ENCODE measurements around the gene BLID. TPM values are rescaled to one million over a fixed set of nuclear protein-coding genes. Genes with fewer than 3 reads are reported as not detected.

The BLID gene
- total and polyA plus RNA-seq, 2 experiments from 2014 or later = 2.9 to 4.1 TPM

- Histone ChIP-seq H4K20me1 (ENCODE audit: insufficient read depth) (no peaks in the 10 kb centered on the region), H3K9ac (no peak overlapping the region), H3K4me3 (no peak overlapping the region), H3K4me2 (ENCODE audit: unreplicated experiment) (no peak overlapping the region), H2AFZ (no peak overlapping the region), H3K27me3 (replicated peaks; ENCODE audit: insufficient read depth) (no peaks in the 10 kb centered on the region), H3K27ac (peak overlapping the region; percentile 68), H3K4me1 (ENCODE audit: insufficient read depth) (peaks cover 68% of the 10 kb centered on the region), H3F3A (ENCODE audit: insufficient read depth) (peaks cover 97% of the 10 kb centered on the region), H3K36me3 (ENCODE audit: low read depth) (peaks cover 36% of the 10 kb centered on the region; the same call in 1 of the 2 replicates), H3K9me3 (ENCODE audit: low read depth) (no peaks in the 10 kb centered on the region), H3K9me2 (ENCODE audit: insufficient read depth) (no peaks in the 10 kb centered on the region), H3K79me2 (ENCODE audit: insufficient read depth) (peaks cover 24% of the 10 kb centered on the region; the same call in 1 of the 2 replicates)
- TF ChIP-seq EZH2 (IDR thresholded peaks at IDR 0.05; ENCODE audit: insufficient read depth, poor library complexity, severe bottlenecking) = no peak
- TF ChIP-seq EZH2phosphoT487 (IDR thresholded peaks at IDR 0.05; ENCODE audit: insufficient read depth, low read depth) = no peak
- DNase-seq = no peak
- in situ Hi-C loops (cut with MboI) = no loop called here
- WGBS, 2 experiments (ENCODE audit: low coverage in 1 of 2, low lambda C conversion rate in 2 of 2, missing lambda C conversion rate in 2 of 2) = 100% methylated on average over 1 of the region's 1 CpG
Observed at GRCh38 chr11:122077459-122077858, 38.6 kb downstream of the BLID start.

GRCh38 chr11:122076512-122077120 lies 39.4 kb downstream of the BLID start:
- in situ Hi-C loops (cut with MboI) = no loop called here
- no peak for DNase-seq
- 84 to 87% methylated on average over 6 of the region's 6 CpGs for WGBS, 2 experiments (ENCODE audit: low coverage in 1 of 2, low lambda C conversion rate in 2 of 2, missing lambda C conversion rate in 2 of 2)
- Histone ChIP-seq H2AFZ (no peak overlapping the region), H3F3A (ENCODE audit: insufficient read depth) (peaks cover 97% of the 10 kb centered on the region), H3K79me2 (ENCODE audit: insufficient read depth) (peaks cover 24% of the 10 kb centered on the region; the same call in 1 of the 2 replicates), H3K9me2 (ENCODE audit: insufficient read depth) (no peaks in the 10 kb centered on the region), H3K27ac (peak overlapping the region; percentile 68), H4K20me1 (ENCODE audit: insufficient read depth) (no peaks in the 10 kb centered on the region), H3K4me1 (ENCODE audit: insufficient read depth) (peaks cover 60% of the 10 kb centered on the region), H3K9me3 (ENCODE audit: low read depth) (no peaks in the 10 kb centered on the region), H3K4me2 (ENCODE audit: unreplicated experiment) (no peak overlapping the region), H3K9ac (no peak overlapping the region), H3K4me3 (no peak overlapping the region), H3K27me3 (replicated peaks; ENCODE audit: insufficient read depth) (no peaks in the 10 kb centered on the region), H3K36me3 (ENCODE audit: low read depth) (peaks cover 36% of the 10 kb centered on the region; the same call in 1 of the 2 replicates)
- TF ChIP-seq EZH2phosphoT487 (IDR thresholded peaks at IDR 0.05; ENCODE audit: insufficient read depth, low read depth) (no peak), EZH2 (IDR thresholded peaks at IDR 0.05; ENCODE audit: insufficient read depth, poor library complexity, severe bottlenecking) (no peak)

- no peak overlapping the region for H3K9ac ChIP-seq
- H3K4me3 ChIP-seq = no peak overlapping the region
- H3K9me3 ChIP-seq (ENCODE audit: low read depth) = no peaks in the 10 kb centered on the region
- peaks cover 58% of the 10 kb centered on the region for H3K4me1 ChIP-seq (ENCODE audit: insufficient read depth)
- peaks cover 36% of the 10 kb centered on the region; the same call in 1 of the 2 replicates for H3K36me3 ChIP-seq (ENCODE audit: low read depth)
- peaks cover 97% of the 10 kb centered on the region for H3F3A ChIP-seq (ENCODE audit: insufficient read depth)
- peak overlapping the region; percentile 68 for H3K27ac ChIP-seq
- WGBS, 2 experiments (ENCODE audit: low coverage in 1 of 2, low lambda C conversion rate in 2 of 2, missing lambda C conversion rate in 2 of 2) = 97% methylated on average over 3 of the region's 3 CpGs
- TF ChIP-seq EZH2 (IDR thresholded peaks at IDR 0.05; ENCODE audit: insufficient read depth, poor library complexity, severe bottlenecking) = no peak
- no peak for TF ChIP-seq EZH2phosphoT487 (IDR thresholded peaks at IDR 0.05; ENCODE audit: insufficient read depth, low read depth)
- no peak for DNase-seq
- no peaks in the 10 kb centered on the region for H3K9me2 ChIP-seq (ENCODE audit: insufficient read depth)
- no peaks in the 10 kb centered on the region for H4K20me1 ChIP-seq (ENCODE audit: insufficient read depth)
- in situ Hi-C loops (cut with MboI) = no loop called here
- no peak overlapping the region for H3K4me2 ChIP-seq (ENCODE audit: unreplicated experiment)
- H3K27me3 ChIP-seq (replicated peaks; ENCODE audit: insufficient read depth) = no peaks in the 10 kb centered on the region
- H3K79me2 ChIP-seq (ENCODE audit: insufficient read depth) = peaks cover 18% of the 10 kb centered on the region; the same call in 1 of the 2 replicates
- H2AFZ ChIP-seq = no peak overlapping the region
Observed at GRCh38 chr11:122075016-122075415, 41.0 kb downstream of the BLID start.

- H3K4me2 ChIP-seq (ENCODE audit: unreplicated experiment) = no peak overlapping the region
- peak; percentile 65 for DNase-seq
- H3K9me2 ChIP-seq (ENCODE audit: insufficient read depth) = no peaks in the 10 kb centered on the region
- no peak overlapping the region for H3K4me3 ChIP-seq
- no peaks in the 10 kb centered on the region for H3K27me3 ChIP-seq (replicated peaks; ENCODE audit: insufficient read depth)
- peaks cover 29% of the 10 kb centered on the region; the same call in 1 of the 2 replicates for H3K36me3 ChIP-seq (ENCODE audit: low read depth)
- peaks cover 12% of the 10 kb centered on the region; the same call in 1 of the 2 replicates for H3K79me2 ChIP-seq (ENCODE audit: insufficient read depth)
- no peaks in the 10 kb centered on the region for H3K9me3 ChIP-seq (ENCODE audit: low read depth)
- no peak overlapping the region for H2AFZ ChIP-seq
- peaks cover 98% of the 10 kb centered on the region for H3F3A ChIP-seq (ENCODE audit: insufficient read depth)
- no peak for TF ChIP-seq EZH2phosphoT487 (IDR thresholded peaks at IDR 0.05; ENCODE audit: insufficient read depth, low read depth)
- no peak for TF ChIP-seq EZH2 (IDR thresholded peaks at IDR 0.05; ENCODE audit: insufficient read depth, poor library complexity, severe bottlenecking)
- H3K27ac ChIP-seq = peak overlapping the region; percentile 68
- no peak overlapping the region for H3K9ac ChIP-seq
- no peaks in the 10 kb centered on the region for H4K20me1 ChIP-seq (ENCODE audit: insufficient read depth)
- peaks cover 66% of the 10 kb centered on the region for H3K4me1 ChIP-seq (ENCODE audit: insufficient read depth)
- in situ Hi-C loops (cut with MboI) = no loop called here
Observed at GRCh38 chr11:122074022-122074421, 42.0 kb downstream of the BLID start.

All from GM23248 (cell line).